Activated gamma-delta T cell (primary cell): ENCODE results near the gene LLGL1.
A peak's percentile ranks its signal among the peaks of the same experiment; 100 is the strongest.

Source experiments
- DNase-seq: peaks from one replicate; lab custom pipeline; 2025; lab: John Stamatoyannopoulos, UW
- total RNA-seq, 2 donors: gene quantifications; one replicate each; lab custom pipeline; 2026; lab: John Stamatoyannopoulos, UW

The LLGL1 gene
- total RNA-seq, result 53.3 to 60.7 reads per million in 2 donors

DNA sequence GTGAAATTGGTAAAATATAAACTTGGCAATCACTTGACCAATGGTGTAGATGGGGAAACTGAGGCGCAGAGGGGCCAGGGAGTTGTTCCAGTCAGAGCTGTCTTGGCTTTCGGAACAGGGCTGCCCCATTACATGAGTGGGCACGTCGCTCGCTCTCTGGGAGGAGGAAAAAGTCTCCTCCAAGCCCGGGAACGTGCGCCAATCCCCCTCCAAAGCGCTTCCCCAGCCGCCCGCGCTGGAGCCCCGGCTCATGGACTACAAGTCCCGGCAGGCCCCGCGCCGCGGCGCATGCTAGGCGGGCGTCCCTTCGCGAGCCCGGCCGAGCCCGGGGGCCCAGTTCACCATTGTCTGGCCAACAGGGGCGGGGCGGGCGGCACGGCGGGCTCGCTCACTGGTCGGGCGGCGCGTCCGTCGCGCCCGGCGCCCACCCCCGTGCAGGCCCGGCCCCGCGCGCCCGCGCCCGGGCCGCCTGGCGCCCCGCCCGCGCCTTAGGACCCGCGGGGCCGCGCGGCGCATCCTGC lies at the start of gene LLGL1:
TSS of gene LLGL1 (plus strand) at position 515 of the 521 bp plus-strand sequence. CDS start 48 bp downstream, outside the sequence.
- DNase-seq, result peak; percentile 97

DNA sequence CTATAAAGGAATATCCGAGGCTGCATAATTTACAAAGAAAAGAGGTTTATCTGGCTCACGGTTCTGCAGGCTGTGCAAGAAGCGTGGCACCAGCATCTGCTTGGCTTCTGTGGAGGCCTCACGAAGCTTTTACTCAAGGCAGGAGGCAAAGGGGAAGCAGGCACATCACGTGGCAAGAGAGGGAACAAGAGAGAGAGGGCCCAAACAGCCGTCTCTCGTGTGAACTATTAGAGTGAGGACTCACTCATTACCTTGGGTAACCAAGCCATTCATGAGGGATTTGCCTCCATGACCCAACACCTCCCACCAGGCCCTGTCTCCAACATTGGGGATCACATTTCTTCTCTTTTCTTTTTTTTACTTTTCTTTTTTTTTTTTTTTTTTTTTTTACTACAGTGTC lies 49.3 kb upstream of the LLGL1 start:
- DNase-seq, result no peak

DNA sequence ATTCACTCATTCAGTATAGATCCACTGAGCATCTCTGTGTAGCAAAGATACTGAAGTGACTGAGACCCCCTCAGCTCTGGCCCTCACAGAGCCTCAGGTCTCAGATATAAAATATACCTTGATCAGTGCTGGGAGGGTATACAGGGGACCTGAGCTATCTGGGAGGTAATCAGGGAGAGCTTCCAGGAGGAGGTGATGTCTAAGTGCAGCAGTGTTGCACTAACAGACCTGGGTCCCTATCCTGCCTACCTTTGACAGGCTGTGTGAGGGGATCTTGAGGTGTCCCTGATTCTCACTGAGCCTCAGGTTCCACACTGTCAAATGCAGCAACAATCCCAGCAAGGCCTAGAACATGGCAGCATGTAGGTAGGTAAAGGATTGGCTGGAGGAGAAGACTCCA lies 48.3 kb upstream of the LLGL1 start:
- DNase-seq, result no peak

DNA sequence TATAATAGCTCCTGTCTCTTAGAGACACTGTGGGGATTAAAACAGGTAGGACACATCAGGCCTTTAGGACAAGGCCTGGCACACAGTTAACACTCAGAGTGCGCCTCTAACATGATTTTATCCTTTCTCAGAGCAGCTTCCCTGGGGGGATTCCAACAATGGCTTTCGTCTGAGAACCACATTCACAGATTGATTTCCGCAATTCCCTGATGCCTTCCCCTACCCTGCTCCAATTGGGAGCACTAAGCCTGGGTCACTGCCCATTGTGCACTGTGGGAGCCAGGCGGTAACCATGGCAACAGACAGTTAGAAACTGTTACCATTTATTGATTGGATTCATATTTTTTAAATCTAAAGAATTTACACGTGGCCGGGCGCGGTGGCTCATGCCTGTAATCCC lies 47.7 kb upstream of the LLGL1 start:
- DNase-seq, result no peak

DNA sequence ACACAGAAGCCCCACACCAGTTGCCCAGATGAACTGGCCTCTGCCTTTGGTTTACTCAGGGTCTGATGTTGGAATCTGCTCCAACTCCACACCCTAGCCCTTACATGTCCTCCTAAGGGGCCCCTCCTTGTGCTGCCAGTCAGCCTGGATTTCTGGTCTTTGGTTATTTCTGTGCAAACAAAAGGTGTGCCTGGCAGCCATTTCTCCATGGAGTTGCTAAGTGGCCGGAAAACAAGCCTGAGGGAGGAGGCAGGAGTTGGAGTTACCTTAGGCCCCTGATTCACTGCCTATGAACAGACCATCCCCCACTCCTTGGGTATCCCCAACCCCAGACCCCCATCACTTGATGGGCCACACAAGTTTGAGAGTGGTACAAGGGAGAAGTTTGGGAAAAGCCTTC lies 46.2 kb upstream of the LLGL1 start:
- DNase-seq, result no peak

DNA sequence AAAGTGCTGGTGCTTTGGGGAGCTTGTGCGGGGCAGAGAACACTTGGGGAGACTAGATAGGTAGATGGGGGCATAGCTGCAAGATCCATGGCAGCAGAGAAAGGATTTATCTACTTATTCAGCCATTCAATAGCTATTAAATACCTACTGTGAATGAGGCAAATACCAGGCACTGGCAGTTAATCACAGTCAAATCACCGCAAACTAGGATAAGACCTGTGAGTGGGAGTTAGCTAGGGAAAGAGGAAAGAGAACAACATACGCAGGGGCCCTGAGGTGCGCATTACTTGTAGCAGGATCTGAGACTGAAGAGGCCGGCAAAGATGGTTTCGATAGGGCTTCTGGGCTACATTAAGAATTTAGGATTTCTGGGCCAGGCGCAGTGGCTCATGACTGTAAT lies 45.6 kb upstream of the LLGL1 start:
- DNase-seq, result no peak

DNA sequence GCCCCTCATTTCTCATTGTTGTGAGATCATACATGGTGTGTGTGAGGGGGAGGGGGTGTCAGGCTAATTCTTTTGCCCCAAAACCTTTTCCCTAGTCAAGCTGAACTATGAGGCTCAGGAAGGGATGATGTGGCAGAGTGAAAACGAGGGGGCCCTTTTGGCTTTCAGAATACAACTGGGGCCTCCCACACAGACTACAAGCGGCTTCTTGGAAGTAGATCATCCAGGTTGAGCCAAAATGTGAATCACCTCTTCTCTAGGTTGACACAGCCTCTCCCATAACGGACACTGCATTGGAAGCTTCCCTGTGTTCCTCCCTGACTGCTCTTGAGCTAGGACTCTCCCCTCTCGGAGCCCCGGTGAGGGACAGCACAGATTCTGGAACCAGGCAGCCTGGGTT lies 44.1 kb upstream of the LLGL1 start:
- no peak for DNase-seq

DNA sequence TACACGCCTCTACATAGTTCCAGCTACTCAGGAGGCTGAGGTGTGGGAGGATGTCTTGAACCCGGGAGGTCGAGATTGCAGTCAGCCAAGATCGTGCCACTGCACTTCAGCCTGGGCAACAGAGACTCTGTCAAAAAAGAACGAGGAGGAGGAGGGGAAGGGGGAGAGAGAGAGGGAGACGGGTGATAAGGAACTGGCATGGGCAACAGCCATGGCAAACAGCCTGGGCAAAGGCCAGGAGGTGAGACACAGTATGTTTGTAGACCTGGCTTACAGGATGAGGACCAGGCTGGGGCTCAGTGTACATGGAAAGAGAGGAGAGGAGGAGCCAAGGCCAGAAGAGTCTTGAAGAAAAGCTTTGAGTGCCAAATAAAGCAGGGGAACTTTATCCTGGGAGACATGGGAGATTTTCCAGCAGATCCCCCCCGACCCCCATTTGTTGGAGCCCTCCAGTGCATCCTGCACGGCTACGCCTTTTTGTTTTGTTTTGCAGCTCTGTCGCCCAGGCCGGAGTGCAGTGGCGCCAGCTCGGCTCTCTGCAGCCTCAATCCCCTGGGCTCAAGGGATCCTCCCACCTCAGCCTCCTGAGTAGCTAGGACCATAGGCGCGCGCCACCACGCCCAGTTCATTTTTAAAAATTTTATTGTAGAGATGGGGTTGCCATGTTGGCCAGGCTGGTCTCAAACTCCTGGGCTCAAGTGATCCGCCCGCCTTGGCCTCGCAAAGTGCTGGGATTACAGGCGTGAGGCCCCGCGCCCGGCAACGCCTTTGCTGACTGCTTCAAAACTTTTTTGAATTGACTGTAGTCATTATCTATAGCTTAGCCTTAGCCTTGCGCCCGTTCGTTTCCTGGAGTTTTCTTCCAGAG lies 43.1 kb upstream of the LLGL1 start:
- DNase-seq, result no peak

DNA sequence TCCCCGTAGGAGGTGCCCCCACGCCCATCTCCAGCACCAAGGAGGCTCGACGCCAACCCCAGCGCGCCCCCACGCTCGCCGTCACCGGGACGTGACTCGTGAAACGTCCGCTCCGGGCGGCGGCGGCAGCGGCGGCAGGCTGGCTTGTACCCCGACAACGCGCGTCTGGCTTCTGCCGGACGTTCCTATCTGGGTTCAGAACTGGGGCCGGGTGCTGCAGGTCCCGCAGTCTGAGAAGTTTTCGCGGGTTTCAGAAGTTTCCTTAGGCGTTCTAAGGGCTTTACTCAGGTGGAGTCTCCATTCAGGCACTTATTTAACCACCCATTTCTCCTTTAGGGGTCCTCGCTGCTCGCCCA lies 42.5 kb upstream of the LLGL1 start:
- DNase-seq, result peak; percentile 66

DNA sequence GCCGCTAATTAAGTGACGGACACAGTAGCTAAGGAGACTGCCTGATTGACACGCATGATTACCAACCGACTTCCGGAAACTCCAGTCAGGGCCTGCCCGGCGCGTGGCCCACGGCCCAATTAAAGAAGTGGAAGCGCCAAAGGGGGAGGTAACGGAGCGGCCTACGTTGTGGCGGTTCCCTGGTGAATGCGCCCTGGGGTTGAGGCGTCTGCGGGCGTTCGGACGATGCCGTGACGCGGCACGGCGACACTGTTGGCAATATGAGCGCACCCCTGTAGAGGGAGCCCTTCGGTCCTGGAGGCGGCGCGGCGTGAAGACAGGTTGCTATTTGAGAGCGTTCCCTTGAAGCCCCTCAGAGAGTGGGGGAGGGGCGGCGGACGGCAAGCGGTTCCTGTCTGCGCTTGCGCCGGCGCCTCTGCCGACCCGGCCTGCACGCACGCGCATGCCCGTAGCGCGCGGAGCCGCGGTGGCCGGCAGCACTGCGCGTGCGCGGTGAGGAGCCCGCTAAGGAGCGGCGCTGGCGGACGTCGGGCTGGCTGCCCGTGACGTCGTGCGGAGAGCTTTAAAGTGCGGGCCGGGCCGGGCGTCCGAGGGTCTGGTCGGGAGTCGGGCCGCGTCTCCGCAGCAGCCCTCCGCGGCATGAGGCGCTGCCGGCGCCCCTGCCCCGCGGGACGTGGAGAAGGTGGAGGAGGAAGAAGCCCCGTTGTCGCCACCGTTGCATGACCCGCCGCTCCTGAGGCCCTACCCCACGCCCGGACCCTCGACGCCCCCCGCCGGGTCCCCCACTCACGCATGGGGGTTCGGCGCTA lies 41.9 kb upstream of the LLGL1 start, which contains the start of gene ALKBH5:
TSS of gene ALKBH5 (plus strand) at position 495 of the 809 bp plus-strand sequence. CDS start 416 bp downstream, outside the sequence.
- peak; percentile 96 for DNase-seq

DNA sequence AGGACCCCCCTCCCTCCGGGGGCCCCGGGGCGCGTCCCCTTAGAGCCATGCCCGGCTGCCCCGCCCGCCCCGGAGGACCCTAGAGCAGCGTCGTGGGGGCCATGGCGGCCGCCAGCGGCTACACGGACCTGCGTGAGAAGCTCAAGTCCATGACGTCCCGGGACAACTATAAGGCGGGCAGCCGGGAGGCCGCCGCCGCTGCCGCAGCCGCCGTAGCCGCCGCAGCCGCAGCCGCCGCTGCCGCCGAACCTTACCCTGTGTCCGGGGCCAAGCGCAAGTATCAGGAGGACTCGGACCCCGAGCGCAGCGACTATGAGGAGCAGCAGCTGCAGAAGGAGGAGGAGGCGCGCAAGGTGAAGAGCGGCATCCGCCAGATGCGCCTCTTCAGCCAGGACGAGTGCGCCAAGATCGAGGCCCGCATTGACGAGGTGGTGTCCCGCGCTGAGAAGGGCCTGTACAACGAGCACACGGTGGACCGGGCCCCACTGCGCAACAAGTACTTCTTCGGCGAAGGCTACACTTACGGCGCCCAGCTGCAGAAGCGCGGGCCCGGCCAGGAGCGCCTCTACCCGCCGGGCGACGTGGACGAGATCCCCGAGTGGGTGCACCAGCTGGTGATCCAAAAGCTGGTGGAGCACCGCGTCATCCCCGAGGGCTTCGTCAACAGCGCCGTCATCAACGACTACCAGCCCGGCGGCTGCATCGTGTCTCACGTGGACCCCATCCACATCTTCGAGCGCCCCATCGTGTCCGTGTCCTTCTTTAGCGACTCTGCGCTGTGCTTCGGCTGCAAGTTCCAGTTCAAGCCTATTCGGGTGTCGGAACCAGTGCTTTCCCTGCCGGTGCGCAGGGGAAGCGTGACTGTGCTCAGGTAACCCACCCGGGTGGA lies 41.0 kb upstream of the LLGL1 start:
- peak; percentile 59 for DNase-seq

DNA sequence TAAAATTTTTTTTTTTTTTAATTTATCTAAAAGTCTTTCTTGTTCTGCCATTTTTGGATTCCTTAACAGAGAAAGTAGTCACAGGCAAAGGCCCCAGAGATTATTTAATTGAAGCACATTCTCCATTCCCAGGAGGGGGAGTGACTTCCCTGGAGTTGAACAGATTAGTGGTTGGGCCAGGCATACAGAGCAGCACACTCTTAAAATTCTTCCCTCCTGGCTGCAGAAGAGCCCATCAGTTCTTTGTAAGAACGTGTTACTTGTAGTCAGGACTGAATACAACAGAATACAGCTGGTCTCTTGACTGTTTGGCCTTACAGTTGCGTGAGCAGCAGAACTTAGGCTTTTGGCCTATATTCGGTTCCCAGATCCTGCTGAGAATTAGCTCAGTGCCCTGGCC lies 40.0 kb upstream of the LLGL1 start:
- no peak for DNase-seq

DNA sequence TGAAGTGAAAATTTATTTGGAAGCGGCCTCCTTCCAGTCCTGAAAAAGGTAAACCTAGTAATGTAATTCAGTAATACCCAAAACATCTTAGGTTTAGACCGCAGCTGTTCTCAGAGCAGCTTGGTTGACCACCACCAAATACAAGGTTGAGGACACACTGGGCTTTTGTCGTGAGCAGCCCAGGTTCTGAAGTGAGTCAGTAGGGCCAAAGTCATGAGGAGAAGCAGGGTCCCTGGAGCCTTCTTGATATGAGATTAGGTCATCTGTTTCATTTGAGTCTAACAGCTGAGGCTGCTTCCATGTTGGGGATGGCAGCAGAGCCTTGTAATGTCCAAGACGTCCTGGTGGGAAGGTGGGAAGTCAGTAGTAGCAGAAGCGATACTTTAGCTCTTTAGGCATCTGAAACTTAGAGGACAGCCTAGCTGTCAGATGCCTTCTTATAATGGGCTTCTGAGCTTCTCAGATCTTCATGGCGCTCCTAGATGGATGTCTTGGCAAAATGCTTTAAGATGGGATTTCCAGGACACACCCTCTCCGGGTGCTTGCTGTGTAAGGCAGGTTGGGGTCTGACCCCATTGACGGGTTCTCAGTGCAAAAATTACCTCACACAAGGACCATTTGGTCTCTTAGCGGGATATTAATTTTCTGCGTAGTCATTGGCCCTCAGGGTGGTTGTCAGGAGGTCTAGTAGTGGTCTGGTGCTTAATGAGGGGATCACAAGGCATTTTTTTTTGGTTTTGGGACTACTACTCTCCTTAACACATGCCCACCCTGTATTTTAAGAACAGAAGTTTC lies 39.4 kb upstream of the LLGL1 start:
- DNase-seq, result no peak

DNA sequence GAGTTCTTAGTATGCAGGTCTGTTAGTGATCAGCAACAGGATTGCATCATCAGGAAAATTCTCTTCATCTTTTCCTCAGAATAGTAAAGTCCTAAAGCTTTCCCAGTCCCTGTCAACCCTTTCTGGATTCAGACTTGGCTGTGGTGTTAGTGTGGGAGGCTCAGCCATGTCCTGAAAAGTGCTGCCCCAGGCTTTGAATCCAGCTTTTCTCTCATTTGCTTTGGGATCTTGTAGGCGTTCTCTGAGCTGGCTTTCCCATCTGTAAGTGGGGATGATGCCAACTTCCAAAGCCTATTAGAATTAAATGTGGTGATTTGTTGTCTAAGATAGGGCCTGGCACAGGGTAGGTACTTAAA lies 38.8 kb upstream of the LLGL1 start:
- DNase-seq, result no peak

DNA sequence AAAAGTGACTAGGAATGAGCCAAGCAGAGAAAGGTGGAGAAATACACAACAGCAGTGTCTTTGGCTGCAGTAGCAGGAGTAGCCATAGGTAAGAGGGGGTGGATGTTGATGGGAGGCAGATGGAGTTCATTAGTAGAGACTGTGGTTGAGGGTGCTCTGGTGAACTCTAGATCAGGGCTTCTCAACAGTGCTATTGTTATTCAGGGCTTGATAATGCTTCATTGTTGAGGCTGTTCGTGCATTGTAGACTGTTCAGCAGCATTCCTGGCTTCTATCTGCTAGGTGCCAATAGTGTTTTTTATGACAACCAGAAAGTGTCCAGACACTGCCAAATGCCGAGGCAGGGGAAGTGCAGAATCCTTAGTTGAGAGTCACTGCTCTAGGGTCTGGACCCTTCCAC lies 38.2 kb upstream of the LLGL1 start:
- DNase-seq, result no peak

DNA sequence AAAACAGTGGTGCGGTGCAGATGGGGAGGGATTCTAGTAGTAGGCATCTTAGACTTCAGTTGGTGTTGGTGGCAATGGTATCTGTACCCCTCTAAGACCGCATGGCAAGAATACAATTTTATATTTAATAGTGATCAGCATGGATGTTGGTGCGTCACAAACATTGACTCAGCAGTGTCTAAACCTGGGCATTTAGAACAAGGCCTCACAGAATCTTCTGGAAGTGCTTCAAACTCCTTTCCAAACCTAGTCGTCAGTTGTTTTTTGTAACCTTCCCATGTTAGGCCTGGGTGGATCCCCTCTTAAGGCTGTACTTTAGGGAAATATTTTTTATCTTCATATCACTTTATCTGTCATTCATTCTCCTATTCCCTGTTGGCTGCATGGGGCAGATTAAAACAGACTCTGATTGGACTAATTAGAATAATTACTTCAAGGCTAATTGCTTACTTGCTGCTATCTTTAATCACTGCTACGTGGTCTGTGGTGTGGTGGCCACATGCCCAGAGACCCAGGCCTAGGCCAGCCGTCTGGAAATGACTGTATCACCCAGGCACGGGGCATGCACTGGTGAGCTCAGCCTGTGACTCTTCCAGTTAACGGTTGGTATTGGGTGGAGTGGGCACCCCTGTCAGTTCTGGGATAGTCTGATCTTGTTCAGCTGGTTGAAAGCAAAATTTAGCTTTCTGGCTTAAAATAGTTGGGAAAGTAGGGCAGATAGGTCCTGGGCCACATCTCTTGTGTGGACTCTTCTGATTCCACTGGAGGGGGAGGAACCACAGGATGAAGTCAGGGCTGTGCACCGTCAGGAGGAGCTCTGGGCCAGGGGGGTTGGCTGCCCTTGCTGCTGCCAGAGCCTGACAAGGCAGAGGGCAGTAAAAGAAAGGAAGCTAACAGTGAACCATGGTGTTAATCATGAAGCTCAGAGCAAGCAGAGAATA lies 37.3 kb upstream of the LLGL1 start:
- no peak for DNase-seq

DNA sequence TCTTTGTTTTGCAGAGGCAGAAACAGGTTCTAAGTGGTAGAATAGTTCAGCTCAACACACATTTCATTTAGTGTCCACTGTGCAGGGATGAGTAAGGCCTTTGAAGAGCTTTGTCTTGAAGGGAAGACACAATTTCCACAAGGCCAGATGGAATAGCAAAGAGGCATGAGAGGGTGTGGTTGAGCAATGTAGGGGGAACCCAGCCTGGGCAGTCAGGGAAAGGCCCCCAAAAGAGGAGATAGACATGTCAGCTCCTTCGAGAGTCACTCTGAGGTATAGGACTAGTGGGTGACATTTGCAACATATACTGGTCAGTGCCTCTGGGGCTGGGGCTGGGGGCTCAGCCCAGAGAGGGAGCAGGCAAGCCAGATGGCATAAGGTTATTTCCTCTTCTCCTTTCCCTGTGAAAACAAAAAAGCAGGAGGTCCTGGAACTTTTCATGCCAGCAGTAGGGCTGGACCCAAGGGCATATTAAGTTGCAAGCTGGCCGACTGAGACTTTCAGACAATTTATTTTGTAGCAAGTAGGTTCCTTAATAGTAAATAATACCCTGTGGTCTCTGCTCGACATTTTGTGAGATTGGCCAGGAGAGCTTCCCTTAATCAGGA lies 34.7 kb upstream of the LLGL1 start:
- DNase-seq, result no peak

DNA sequence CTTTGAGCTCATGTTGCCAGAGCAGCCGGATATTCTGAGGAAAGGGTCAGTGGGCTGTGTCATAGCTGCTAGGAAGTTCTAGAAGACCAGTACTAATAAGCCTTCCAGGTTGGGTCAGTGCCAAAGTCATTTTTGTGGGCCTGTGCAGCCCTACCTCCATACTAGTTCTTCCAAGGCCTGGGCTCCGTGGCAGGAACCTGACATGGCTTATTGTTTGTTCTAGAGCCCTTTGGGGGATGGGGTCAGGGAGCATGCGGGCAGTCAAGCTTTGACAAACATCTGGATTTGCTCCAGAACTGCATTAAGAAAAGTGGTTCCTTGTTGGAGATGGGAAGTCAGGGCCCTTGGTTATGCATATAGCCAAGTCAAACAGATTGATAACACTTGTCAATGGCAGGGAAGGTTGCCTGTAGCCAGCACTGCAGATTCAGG lies 34.2 kb upstream of the LLGL1 start:
- no peak for DNase-seq

DNA sequence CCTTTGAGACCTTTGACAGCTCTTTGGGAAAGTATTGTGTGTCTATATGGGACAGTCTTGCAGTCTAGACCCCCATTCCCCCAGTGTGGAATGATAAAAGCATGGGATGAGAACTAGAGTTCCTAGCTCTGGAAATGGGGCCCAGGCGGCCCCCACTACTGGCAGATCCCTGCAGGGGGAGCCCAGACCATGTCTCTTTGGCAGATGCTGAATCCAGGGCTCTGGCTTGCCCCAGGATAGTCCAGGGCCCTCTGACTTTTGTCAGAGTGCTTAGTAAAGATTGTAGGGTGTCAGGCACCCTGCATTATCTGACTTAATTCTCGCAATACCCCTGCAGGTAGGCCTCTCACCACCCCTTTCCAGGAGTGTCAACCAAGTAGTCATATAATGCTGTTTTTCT lies 33.5 kb upstream of the LLGL1 start:
- DNase-seq, result no peak
